22Rv1 (cell line): ENCODE data around the gene KRTAP9-8.

Experiments
- CTCF ChIP-seq: fragments of 450-650 bp; IDR thresholded peaks from 2 replicates; pipeline ENCODE4 v1.5.1; 2017; ENCODE audit warnings: mild to moderate bottlenecking
- ZFX ChIP-seq: fragments of 450-650 bp; IDR thresholded peaks from 2 replicates; pipeline ENCODE4 v1.6.1; 2017; ENCODE audit warnings: antibody characterized with exemption, borderline replicate concordance

- TF ChIP-seq CTCF, result no peak
- TF ChIP-seq ZFX, result no peak
Measured at GRCh38 chr17:41263212-41263611, 25.4 kb downstream of the KRTAP9-8 start.
